ENCODE results near the gene JARID2.

DNA sequence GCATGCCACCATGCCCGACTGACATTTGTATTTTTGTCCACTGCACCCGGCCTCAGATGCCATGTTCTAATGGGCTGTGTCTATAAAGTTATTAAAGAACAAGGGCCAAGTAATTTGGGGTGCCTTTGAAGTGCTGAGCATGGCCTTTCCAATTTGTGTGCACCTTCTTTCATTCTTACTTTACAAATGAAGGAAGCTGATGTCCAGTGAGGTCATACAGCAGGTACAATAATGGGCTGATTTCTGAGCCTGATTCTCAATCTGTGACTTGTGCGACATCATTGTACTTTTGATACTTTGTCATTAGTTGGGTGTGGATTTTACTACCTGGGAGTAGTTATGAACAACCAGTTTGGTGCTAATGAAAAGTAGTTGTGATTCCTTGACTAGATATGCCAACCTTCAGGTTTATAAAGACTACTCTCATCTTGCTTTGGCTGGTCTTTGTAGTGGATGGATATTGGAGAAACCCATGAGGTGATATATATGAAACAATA is 94.3 kb downstream of the JARID2 start:
- TF ChIP-seq, protein P1, sequence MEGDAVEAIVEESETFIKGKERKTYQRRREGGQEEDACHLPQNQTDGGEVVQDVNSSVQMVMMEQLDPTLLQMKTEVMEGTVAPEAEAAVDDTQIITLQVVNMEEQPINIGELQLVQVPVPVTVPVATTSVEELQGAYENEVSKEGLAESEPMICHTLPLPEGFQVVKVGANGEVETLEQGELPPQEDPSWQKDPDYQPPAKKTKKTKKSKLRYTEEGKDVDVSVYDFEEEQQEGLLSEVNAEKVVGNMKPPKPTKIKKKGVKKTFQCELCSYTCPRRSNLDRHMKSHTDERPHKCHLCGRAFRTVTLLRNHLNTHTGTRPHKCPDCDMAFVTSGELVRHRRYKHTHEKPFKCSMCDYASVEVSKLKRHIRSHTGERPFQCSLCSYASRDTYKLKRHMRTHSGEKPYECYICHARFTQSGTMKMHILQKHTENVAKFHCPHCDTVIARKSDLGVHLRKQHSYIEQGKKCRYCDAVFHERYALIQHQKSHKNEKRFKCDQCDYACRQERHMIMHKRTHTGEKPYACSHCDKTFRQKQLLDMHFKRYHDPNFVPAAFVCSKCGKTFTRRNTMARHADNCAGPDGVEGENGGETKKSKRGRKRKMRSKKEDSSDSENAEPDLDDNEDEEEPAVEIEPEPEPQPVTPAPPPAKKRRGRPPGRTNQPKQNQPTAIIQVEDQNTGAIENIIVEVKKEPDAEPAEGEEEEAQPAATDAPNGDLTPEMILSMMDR (optimal IDR thresholded peaks at IDR 0.05 in 1 of 3, IDR thresholded peaks at IDR 0.05 in 1 of 3, conservative IDR thresholded peaks at IDR 0.05 in 1 of 3; ENCODE audit: extremely low read depth in 1 of 3, insufficient read depth in 2 of 3, low read length in 3 of 3): no peak
- TF ChIP-seq EZH2 (IDR thresholded peaks at IDR 0.05; ENCODE audit: low read length): no peak

Measured in keratinocyte (primary cell).